Gastroesophageal sphincter (tissue), 4 donors: Measurements from ENCODE around the gene NAP1L4. TPM values are rescaled to one million over a fixed set of nuclear protein-coding genes. Genes with fewer than 3 reads are reported as not detected.

ENCODE experiments used
- ATAC-seq: fragments of 150-250 bp; one replicate; pipeline ENCODE4 v1.9.1; 2016; ENCODE audit warnings: mild to moderate bottlenecking, moderate library complexity
- H3K27ac ChIP-seq, 4 donors: fragments of 200-600 bp; sonication (generic) in 3 of 4; 1 replicate in 3 of 4; 2 replicates in 1 of 4; pipeline ENCODE4 v1.5.1; 2016 to 2019
- H3K27me3 ChIP-seq: fragments of 200-600 bp; sonication (generic); one replicate; pipeline ENCODE4 v1.5.1; 2019
- H3K36me3 ChIP-seq, 2 donors: fragments of 200-600 bp; sonication (generic); one replicate each; pipeline ENCODE4 v1.5.1; 2019; ENCODE audit warnings: control low read depth in 1 of 2
- H3K4me1 ChIP-seq, 3 donors: fragments of 200-600 bp; sonication (generic); 1 replicate in 2 of 3; 2 replicates in 1 of 3; pipeline ENCODE4 v1.5.1; 2016 to 2019; ENCODE audit warnings: control low read depth in 2 of 3
- H3K4me3 ChIP-seq, 2 donors: fragments of 200-600 bp; sonication (generic); one replicate each; pipeline ENCODE4 v1.5.1; 2019; ENCODE audit warnings: mild to moderate bottlenecking in 1 of 2, moderate library complexity in 1 of 2
- H3K9me3 ChIP-seq, 3 donors: fragments of 200-600 bp; sonication (generic); one replicate each; pipeline ENCODE4 v1.5.1; 2017 to 2019; ENCODE audit warnings: control low read depth in 2 of 3
- EP300 ChIP-seq: sonication (generic); formaldehyde crosslinking; IDR thresholded peaks from one replicate; pipeline ENCODE4 v1.6.1; 2017; ENCODE audit warnings: antibody characterized with exemption, mild to moderate bottlenecking
- POLR2A ChIP-seq, 2 donors: fragments of 450-650 bp; IDR thresholded peaks; one replicate each; pipeline ENCODE4 v1.6.1; 2017; ENCODE audit warnings: antibody characterized with exemption in 2 of 2, mild to moderate bottlenecking in 2 of 2, moderate library complexity in 1 of 2
- POLR2AphosphoS5 ChIP-seq: sonication (generic); formaldehyde crosslinking; IDR thresholded peaks from one replicate; pipeline ENCODE4 v1.6.1; 2017; ENCODE audit warnings: antibody characterized with exemption
- WGBS, 2 donors: methylation state at CpG; one replicate each; pipeline ENCODE4 v1.1.5; 2018; ENCODE audit warnings: low coverage in 1 of 2; 5-methylcytosine and 5-hydroxymethylcytosine counted together
- total RNA-seq, 4 donors: library from RNA; depleted of rRNA; stranded (reverse); fragments of >200 nt; gene quantifications; one replicate each; pipeline ENCODE4 v1.1.0, GENCODE V29; 2016
- TF ChIP-seq, protein P1 (sequence below), 4 experiments: fragments of 200-600 bp in 2 of 4; fragments of 450-650 bp in 2 of 4; sonication (generic) in 1 of 4; IDR thresholded peaks; one replicate each; pipeline ENCODE4 v1.5.1; 2017 to 2019; ENCODE audit warnings: antibody characterized with exemption in 4 of 4, mild to moderate bottlenecking in 2 of 4, moderate library complexity in 2 of 4

The NAP1L4 gene
- total RNA-seq, 4 donors from 2014 or later: 107 to 175 (median 137) TPM

DNA sequence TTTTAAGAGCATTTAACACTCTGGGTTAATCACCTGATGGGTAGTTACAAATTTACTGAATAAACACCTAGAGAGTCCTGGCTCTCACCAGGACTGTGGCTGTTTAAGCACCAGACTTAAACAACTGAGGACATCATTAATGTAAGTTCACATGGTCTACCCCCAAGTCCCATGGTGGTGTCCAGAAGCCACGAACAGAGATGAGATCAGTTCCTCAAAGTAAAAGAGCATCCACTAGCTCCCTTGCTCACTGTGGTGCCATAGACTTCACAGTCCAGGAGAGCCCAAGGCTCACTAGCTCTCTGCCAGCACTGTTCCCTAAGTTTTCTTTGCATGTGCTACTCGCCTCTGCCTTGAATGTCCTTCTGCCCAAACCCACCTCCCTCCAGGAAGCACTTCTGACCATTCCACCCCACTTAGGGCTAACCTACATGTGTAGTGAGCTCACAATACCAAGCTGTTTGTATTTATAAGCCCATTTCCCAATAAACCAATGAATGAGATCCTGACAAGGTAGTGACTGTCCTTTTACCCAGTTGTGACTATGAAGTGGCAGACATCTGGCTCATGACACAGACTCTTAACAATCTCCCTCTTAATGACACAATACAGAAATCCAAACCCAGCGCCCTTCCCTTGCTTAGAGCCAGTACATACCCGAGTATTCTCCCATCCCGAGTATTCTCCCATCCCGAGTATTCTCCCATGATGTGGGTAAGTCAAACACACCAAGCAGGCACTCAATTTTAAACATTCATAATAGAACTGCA lies 15.7 kb downstream of the NAP1L4 start:
- no peak overlapping the region for H3K4me3 ChIP-seq
- 83 to 88% methylated on average over 6 of the region's 6 CpGs for WGBS, 2 donors
- no peak overlapping the region for H3K27ac ChIP-seq
- no peaks in the 10 kb centered on the region for H3K9me3 ChIP-seq
- H3K27me3 ChIP-seq: no peaks in the 10 kb centered on the region
- peaks cover 0 to 4% (median 0%) of the 10 kb centered on the region in 3 donors for H3K4me1 ChIP-seq
- no peak for TF ChIP-seq POLR2A (IDR thresholded peaks at IDR 0.05)
- TF ChIP-seq EP300: no peak
- TF ChIP-seq POLR2AphosphoS5: no peak
- TF ChIP-seq, protein P1, sequence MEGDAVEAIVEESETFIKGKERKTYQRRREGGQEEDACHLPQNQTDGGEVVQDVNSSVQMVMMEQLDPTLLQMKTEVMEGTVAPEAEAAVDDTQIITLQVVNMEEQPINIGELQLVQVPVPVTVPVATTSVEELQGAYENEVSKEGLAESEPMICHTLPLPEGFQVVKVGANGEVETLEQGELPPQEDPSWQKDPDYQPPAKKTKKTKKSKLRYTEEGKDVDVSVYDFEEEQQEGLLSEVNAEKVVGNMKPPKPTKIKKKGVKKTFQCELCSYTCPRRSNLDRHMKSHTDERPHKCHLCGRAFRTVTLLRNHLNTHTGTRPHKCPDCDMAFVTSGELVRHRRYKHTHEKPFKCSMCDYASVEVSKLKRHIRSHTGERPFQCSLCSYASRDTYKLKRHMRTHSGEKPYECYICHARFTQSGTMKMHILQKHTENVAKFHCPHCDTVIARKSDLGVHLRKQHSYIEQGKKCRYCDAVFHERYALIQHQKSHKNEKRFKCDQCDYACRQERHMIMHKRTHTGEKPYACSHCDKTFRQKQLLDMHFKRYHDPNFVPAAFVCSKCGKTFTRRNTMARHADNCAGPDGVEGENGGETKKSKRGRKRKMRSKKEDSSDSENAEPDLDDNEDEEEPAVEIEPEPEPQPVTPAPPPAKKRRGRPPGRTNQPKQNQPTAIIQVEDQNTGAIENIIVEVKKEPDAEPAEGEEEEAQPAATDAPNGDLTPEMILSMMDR (IDR thresholded peaks at IDR 0.05): no peak
- no peak for ATAC-seq
- peaks cover 4 to 81% of the 10 kb centered on the region in 2 donors for H3K36me3 ChIP-seq

DNA sequence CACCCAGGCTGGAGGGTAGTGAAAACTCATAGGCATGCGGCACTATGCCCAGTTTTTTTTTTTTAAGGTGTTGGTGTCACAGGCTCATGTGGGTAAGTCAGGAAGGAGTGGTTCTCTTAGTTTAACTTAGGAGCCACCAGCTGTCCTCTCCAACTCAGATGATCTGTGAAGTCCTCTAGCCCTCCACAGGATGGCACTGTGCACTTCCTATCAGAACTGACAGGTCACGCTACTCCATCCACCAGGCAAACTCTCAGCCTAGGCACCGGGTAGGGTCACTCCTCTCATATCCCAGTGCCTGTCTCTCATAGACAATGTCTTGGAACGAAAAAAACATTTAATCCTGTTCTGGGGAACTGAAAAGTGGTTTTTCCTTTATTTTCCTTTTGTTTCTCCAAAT lies 16.5 kb downstream of the NAP1L4 start:
- H3K9me3 ChIP-seq: no peaks in the 10 kb centered on the region
- 78 to 81% methylated on average over 3 to 4 of the region's 4 CpGs for WGBS, 2 donors
- H3K36me3 ChIP-seq: peaks cover 4 to 90% of the 10 kb centered on the region in 2 donors
- H3K27me3 ChIP-seq: no peaks in the 10 kb centered on the region
- no peak for ATAC-seq
- no peak overlapping the region for H3K27ac ChIP-seq
- no peak overlapping the region for H3K4me3 ChIP-seq
- no peak for TF ChIP-seq POLR2AphosphoS5
- TF ChIP-seq, protein P1 (IDR thresholded peaks at IDR 0.05): peak in 2 of 4 experiments; percentile 22 to 24
- H3K4me1 ChIP-seq: no peaks in the 10 kb centered on the region

GRCh38 chr11:2974272-2974671 lies 17.9 kb downstream of the NAP1L4 start:
- H3K36me3 ChIP-seq: peaks cover 4 to 100% of the 10 kb centered on the region in 2 donors
- H3K27me3 ChIP-seq: no peaks in the 10 kb centered on the region
- no peak for ATAC-seq
- whole genome bisulfite sequencing, 2 donors: 70 to 100% methylated on average over 2 to 3 of the region's 3 CpGs
- no peak overlapping the region for H3K27ac ChIP-seq
- TF ChIP-seq EP300 (no peak), POLR2A (IDR thresholded peaks at IDR 0.05) (no peak)
- H3K4me1 ChIP-seq: no peaks in the 10 kb centered on the region
- H3K4me3 ChIP-seq: no peak overlapping the region
- no peaks in the 10 kb centered on the region for H3K9me3 ChIP-seq

- Histone ChIP-seq H3K4me3 (no peak overlapping the region), H3K4me1 (no peaks in the 10 kb centered on the region), H3K9me3 (no peaks in the 10 kb centered on the region), H3K36me3 (peaks cover 0 to 100% of the 10 kb centered on the region in 2 donors), H3K27ac (no peak overlapping the region), H3K27me3 (no peaks in the 10 kb centered on the region)
- no peak for TF ChIP-seq POLR2A (IDR thresholded peaks at IDR 0.05)
- TF ChIP-seq POLR2AphosphoS5: no peak
- TF ChIP-seq, protein P1 (IDR thresholded peaks at IDR 0.05): no peak
- no peak for TF ChIP-seq EP300
- no peak for ATAC-seq
- WGBS, 2 donors: 48 to 77% methylated on average over 6 of the region's 6 CpGs
Measured at GRCh38 chr11:2968341-2968900, 23.7 kb downstream of the NAP1L4 start.

DNA sequence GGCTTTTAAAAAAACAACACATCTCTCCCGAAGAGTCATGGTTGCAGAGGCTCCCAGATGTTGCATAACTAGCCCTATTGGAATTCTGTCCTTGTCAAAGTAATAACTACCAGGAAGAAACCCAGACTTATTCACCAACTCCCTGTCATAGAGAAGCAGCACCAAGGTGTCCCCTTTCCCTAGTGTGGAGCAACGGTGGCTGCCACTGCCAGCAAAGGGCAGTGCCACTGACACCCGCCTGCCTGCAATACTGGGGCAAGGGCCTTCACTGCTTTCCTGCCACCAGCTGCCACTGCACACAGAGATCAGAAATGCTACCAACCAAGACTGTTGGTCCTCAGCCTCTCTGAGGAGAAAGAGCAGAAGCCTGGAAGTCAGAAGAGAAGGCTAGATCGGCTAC lies 27.3 kb downstream of the NAP1L4 start:
- ATAC-seq: no peak
- no peaks in the 10 kb centered on the region for H3K27me3 ChIP-seq
- H3K27ac ChIP-seq: no peak overlapping the region
- no peaks in the 10 kb centered on the region for H3K4me1 ChIP-seq
- H3K9me3 ChIP-seq: no peaks in the 10 kb centered on the region
- peaks cover 0 to 100% of the 10 kb centered on the region in 2 donors for H3K36me3 ChIP-seq
- no peak for TF ChIP-seq EP300
- TF ChIP-seq, protein P1 (IDR thresholded peaks at IDR 0.05): no peak
- TF ChIP-seq POLR2AphosphoS5: no peak
- no peak for TF ChIP-seq POLR2A (IDR thresholded peaks at IDR 0.05)
- no peak overlapping the region for H3K4me3 ChIP-seq
- WGBS, 2 donors: 50 to 57% methylated on average over 1 of the region's 4 CpGs
